HT1080 (cell line): ENCODE measurements around the gene ATP11C. TPM values are rescaled to one million over a fixed set of nuclear protein-coding genes. Genes with fewer than 3 reads are reported as not detected.
A peak's percentile ranks its signal among the peaks of the same experiment; 100 is the strongest.
"Not testable (repeated sequence)": the region's sequence is repeated elsewhere in the genome, so short reads cannot be mapped to it uniquely, and the experiment has no call there.

ENCODE experiments used
- DNase-seq: peaks from one replicate; pipeline ENCODE4 v3.0.0-alpha.2; 2015; ENCODE audit warnings: low read depth
- small RNA-seq: library from RNA; depleted of rRNA; stranded (forward); fragments of <200 nt; gene quantifications from one replicate; pipeline ENCODE3, GENCODE V24; 2014
- total RNA-seq: library from RNA; depleted of rRNA; stranded (reverse); fragments of >200 nt; shearing (Covaris generic); gene quantifications from 2 replicates; pipeline ENCODE4 v1.2.3, GENCODE V29; 2014; rRNA removed

ATP11C gene
- total RNA-seq, 1 experiment from 2014 or later, result 27.0 TPM

DNA sequence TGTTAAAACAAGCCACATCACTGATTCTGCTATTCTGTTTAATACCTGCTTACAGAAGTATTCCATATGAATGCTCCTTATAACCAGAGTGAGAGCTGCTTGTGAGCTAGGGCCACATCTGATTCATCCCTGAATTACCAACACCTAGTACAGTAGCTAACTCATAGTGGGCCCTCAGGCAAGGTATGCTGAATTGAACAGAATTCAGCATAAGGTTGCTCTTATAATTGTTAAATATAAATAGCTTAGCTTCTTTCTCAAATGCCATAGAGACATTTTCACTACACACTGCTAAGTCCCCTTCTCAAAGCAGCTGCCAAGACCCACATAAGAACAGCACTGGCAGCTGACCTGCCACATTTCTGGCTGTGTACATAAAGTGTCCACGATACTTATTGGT, 197.9 kb downstream of the ATP11C start:
- no peak for DNase-seq

DNA sequence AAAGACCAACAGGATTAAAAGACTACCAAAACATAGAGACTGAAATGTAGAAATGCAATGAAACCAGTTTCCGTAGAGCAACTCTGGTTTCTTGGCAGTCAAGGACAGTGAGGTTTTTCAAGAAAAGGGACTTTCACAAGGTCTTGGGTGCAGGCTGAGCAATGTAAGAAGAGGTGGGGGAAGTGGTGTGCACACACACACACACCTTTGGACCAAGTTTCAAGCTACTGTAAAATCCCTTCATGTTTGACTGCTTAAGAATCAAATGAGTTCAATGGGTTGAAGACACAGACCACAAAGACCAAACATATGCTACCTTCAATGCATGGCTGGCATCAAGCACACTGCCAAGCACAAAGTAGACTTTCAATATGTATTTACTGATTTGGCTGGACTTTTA, 207.1 kb downstream of the ATP11C start:
- no peak for DNase-seq

DNA sequence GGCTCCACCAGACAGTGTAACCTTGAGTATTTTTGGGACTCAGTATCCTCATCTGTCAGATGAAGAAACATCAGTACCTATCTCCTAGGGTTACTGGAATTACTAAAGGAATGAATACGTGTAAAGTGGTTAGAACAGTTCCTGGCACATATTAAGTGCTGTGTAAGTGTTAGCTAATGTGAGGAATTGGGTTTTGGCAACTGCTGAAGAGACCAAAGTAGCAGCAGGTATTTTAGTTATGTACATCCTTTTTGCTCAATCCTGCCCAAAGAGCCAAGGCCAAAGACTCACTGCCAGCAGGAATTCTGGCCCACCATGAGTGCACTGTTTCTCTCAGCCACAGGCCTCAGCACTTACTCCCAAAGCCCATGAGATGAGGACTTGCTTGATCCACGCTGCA, 208.2 kb downstream of the ATP11C start:
- no peak for DNase-seq

DNA sequence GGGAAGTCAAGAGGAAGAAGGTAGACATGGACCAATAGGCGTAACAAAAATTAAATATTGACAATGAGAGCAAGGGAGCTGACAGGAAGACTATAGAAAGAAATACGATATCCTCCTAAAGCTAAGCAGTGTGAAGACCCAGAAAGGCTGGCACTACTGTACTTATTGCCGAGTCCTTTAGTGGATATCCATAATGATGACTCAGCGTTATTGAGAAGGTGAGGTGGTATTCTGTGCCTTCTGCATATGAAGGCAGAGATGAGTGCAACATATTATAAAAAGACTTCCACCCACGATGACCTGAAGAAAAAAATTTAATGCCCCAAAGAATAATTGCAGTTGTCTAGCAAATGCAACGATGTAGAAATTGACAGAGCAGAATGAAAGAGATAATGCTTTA, 211.9 kb downstream of the ATP11C start:
- no peak for DNase-seq

DNA sequence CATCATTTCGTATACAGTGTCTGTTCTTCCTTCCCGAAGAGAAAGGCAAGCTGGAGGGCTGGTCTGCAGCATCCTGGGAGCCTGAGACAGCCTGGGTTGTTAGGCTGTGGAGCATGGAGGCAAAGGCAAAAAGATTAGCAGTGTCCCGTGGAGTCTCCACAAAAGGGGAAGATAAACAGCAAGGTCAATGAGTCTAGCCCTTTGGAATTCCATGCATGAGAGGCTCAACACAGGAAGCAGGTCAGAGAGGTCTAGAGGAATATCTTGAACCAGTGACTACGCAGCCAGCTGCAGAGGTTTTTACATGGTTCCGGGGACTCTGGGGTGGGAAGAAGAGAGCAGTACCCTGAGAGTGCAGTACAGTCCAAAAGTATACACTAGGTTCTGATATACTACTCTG, 212.7 kb downstream of the ATP11C start:
- DNase-seq, result peak; percentile 59

DNA sequence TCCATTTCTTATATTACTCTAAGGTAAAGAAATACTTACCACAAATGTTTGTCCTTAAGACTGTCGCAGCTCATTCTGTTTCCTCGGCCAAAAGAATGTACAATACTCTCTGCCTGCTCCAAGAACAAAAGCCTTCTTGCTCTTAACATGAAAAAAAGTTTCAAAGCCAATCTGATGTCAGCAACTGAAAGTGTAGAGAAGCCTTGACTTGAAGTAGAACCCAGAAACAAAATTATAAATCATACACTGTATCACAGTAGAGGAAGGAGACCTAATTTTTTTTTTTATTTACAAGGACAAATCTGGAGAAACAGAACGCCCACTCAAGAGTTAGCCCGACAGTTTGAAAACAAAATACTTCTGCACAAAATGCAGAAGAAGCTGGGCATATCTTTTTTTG, 224.8 kb downstream of the ATP11C start, which contains the start of gene MCF2:
TSS of gene MCF2 (minus strand) at position 101 of the 400 bp plus-strand sequence. CDS start 56,423 bp downstream, outside the sequence.
- DNase-seq, result no peak

DNA sequence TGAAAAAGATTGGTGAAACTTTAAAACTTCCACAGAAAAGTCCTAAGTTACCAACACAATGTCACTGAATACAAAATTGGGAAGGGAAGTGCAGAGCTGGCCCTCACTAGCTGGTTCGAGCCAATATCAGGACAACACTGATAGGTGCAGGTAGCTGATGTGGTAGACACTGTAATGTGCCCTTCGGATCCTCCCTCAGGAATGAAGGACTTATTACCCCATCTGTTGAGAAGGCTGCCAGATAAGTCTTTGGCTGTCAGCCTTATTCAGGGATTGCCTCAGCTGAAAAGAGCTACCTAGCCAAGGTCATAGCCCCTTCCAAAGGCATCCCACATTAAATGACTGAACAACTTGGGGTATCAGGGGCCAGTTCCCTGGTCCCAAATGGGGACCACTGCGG, 230.2 kb downstream of the ATP11C start:
- no peak for DNase-seq

DNA sequence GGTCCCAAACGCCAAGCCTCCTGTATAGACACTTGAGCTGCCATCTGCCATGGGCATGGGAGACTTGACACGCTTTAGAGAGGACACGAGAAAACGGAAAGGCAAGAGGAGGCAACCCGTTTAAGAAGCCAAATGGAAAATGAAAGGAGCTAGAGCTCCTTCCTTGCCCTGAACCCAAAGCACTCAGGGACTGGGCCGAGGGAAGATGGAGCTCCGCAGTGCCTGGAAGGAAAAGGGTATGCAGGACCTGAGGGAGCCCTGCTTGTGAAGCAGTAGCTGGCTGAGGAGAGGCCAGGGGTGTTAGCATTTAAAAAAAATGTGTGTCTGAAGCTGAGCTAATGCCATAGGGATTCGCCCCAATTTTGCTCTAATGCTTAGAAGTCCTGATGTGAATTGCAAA, 239.9 kb downstream of the ATP11C start:
- no peak for DNase-seq

DNA sequence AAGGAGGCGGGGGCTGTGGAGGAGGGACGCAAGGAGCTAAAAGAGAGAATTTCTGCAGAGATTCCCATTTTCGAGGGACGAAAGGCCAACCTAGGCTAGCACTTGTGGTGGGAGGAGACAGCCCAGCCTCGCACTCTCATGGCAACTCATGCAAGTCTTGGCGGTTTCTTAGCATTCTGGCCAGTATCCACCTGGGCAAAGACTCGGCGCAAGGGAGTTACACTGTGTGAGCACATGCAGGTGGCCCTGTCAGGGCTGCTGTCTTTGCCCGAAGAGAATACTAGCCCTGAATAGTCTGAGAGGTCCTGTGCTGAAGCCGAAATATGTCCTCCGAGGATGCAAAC, 240.4 kb downstream of the ATP11C start:
- DNase-seq, result no peak

DNA sequence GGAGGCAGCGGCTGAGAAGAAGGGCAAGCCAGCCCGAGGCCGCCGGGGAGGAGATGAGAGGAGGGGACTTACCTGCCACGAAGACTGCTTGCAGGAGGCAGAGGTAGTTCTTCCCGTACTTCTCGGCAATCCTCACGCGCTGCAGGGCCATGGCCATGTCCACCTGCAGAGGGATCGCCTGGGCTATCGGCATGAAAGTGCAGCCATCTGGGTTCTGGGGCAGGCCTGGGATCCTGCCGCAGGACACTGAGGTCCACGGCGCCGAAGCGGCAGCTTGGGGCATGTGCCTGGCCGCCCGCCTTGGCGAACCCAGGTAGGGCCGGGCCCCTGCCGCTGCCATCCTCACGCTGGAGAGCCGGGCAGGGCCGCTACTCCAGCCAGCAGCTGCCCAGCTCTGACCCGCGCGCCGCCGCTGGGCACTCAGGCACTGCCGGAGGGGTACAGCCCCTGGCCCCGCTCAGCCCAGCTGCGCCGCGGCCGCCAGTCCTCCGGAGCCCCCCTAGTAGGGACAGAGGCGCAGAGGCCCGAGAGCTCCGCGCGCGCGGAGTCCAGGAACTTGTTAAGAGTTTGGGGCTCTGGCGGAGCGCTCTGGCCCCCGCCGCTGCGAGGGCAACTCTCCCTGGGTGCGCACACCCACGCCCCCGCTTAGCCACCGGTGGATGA, 240.9 kb downstream of the ATP11C start:
- no peak for DNase-seq

DNA sequence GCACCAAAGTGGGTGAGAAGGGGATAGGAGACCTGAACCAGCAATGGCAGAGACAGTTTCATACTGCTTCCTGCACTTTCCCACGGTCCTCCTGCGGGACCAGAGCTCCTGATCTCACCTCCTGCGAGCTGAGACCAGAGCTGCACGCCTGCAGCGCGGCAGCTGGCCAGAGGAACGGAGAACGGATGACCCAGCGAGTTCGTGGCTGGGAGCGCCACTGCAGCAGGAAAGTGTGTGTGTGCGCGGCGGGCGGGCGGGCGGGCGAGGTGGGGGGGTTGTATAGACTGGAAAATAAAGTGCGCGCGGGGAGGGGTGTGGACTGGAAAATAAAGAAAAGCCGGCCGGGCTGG, 241.4 kb downstream of the ATP11C start:
- DNase-seq, result no peak

DNA sequence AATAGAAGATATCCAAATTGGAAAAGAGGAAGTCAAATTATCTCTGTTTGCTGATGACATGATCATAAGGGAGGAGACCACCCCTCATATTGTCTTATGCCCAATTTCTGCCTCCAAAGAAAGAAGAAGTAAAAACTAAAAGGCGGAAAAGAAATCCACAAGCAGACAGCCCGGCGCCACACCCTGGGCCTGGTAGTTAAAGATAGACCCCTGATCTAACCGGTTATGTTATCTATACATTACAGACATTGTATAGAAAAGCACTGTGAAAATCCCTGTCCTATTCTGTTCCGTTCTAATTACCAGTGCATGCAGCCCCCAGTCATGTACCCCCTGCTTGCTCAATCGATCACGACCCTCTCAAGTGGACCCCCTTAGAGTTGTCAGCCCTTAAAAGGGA, 247.7 kb downstream of the ATP11C start:
- DNase-seq, result not testable (repeated sequence)

DNA sequence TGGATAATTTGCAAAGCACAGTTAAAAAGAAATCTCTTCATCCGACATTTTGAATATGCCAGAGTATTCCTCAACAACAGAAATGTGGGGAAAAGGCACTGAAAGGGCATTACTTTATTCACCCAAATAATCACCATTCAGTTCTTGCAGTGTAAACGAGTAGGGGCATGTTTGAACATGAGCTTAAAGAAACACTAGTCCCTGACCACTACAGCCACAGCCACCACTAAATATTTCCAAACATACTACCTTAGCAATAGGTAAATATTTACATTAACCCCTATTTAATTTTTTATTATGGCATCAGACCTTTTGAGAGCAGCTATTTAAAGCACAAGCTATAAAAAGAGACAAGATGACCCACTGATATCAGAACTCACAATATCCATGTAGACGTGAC, 252.5 kb downstream of the ATP11C start:
- no peak for DNase-seq

Small RNA genes lying within 50 kb of the gene (small RNA-seq; reads per million reads assigned to genes)
- 0.52 reads per million, percentile 56 among the genes with 10 or more reads in this experiment for gene MIR505
- gene RF00425, result 0.07 reads per million
- gene RF01210, result not detected
- gene RNU6ATAC23P, result not detected

Other genes with a start within 250 kb of the ATP11C start
- 0.26 and 0.43 TPM in 2 replicates for gene MCF2, start 224.9 kb downstream of the ATP11C start, total RNA-seq
- gene CXorf66, start 32.5 kb upstream of the ATP11C start, total RNA-seq, result not detected in 2 replicates